ENCODE data around the gene FGFBP3.

Gene FGFBP3

GRCh38 chr10:91856637-91857036 lies 52.6 kb downstream of the FGFBP3 start:
- no peak for DNase-seq

Measured in anterior cingulate cortex (tissue), 58 donors.